GM12878 (cell line): ENCODE measurements around the gene RWDD4. TPM values are rescaled to one million over a fixed set of nuclear protein-coding genes. Genes with fewer than 3 reads are reported as not detected.

ENCODE experiments used
- ATAC-seq: fragments of 200-7000 bp; cut with Tn5 transposase; 3 replicates; pipeline ENCODE4 v1.9.1; 2020; ENCODE audit warnings: mild to moderate bottlenecking, moderate library complexity
- BruUV-seq: library from RNA; stranded (reverse); fragments of 400-500 nt; replicated peaks from 2 replicates; lab custom pipeline; 2021; lab: Mats Ljungman, UMichigan
- CTCF ChIA-PET: fragments of 300-600 bp; sonication (Branson Sonifier 250); formaldehyde crosslinking; extraction: SDS; loops from one replicate; lab custom pipeline; 2021; ENCODE audit warnings: inconsistent platforms; lab: Yijun Ruan, JAX
- POLR2A ChIA-PET: fragments of 350-600 bp; formaldehyde crosslinking; extraction: SDS; loops from one replicate; lab custom pipeline; 2021; ENCODE audit warnings: inconsistent platforms; lab: Charles Lee
- RAD21 ChIA-PET: fragments of 300-600 bp; sonication (Branson Sonifier 250); formaldehyde crosslinking; loops from one replicate; lab custom pipeline; 2023; ENCODE audit warnings: antibody characterized with exemption; ENCODE audit not compliant: unreplicated experiment; lab: Charles Lee
- SMC1A ChIA-PET: fragments of 300-600 bp; sonication (Branson Sonifier 250); formaldehyde crosslinking; loops from one replicate; lab custom pipeline; 2023; ENCODE audit not compliant: unreplicated experiment, uncharacterized antibody; lab: Charles Lee
- DNase-seq: peaks from one replicate; pipeline ENCODE4 v3.0.0-alpha.2; 2011; ENCODE audit warnings: low read depth, low spot score
- FAIRE-seq: peaks from 3 replicates; lab custom pipeline; 2011; peaks lifted over from hg19 to GRCh38; lab: Jason Lieb, UNC
- H2AFZ ChIP-seq: 2 replicates; pipeline ENCODE4 v1.6.0; 2011; ENCODE audit warnings: low read depth, low read length, control low read depth; ENCODE audit not compliant: control insufficient read depth
- H3K27ac ChIP-seq: 2 replicates; pipeline ENCODE4 v1.5.1; 2011; ENCODE audit warnings: control low read depth; ENCODE audit not compliant: control insufficient read depth, insufficient read depth
- H3K27me3 ChIP-seq, 2 experiments: replicated peaks in 1 of 2; 2 replicates each; pipeline versions ENCODE4 v1.6.0 to v1.6.1; 2011; ENCODE audit warnings: low read length in 1 of 2; ENCODE audit not compliant: control insufficient read depth in 2 of 2, insufficient read depth in 2 of 2
- H3K36me3 ChIP-seq, 2 experiments: 2 replicates each; pipeline ENCODE4 v1.5.1; 2011; ENCODE audit warnings: low read length in 1 of 2; ENCODE audit not compliant: control insufficient read depth in 2 of 2, insufficient read depth in 2 of 2
- H3K4me1 ChIP-seq: 2 replicates; pipeline ENCODE4 v1.6.1; 2011; ENCODE audit warnings: mild to moderate bottlenecking, low read length, moderate library complexity, mixed read lengths; ENCODE audit not compliant: control insufficient read depth, insufficient read depth
- H3K4me2 ChIP-seq: 2 replicates; pipeline ENCODE4 v1.6.0; 2011; ENCODE audit warnings: control low read depth; ENCODE audit not compliant: control insufficient read depth, insufficient read depth
- H3K4me3 ChIP-seq: fragments of 200-600 bp; sonication (generic); 2 replicates; pipeline ENCODE4 v1.5.1; 2016
- H3K79me2 ChIP-seq: 2 replicates; pipeline ENCODE4 v1.6.0; 2011; ENCODE audit warnings: low read length; ENCODE audit not compliant: control insufficient read depth, insufficient read depth
- H3K9ac ChIP-seq: 2 replicates; pipeline ENCODE4 v1.8.0; 2011; ENCODE audit warnings: low read length, control low read depth, mixed read lengths; ENCODE audit not compliant: control insufficient read depth, insufficient read depth
- H3K9me3 ChIP-seq: replicated peaks from 3 replicates; pipeline ENCODE4 v1.5.1; 2011; ENCODE audit warnings: mild to moderate bottlenecking, low read length; ENCODE audit not compliant: control insufficient read depth, insufficient read depth
- H4K20me1 ChIP-seq: 2 replicates; pipeline ENCODE4 v1.6.0; 2011; ENCODE audit not compliant: control insufficient read depth, insufficient read depth
- CREM ChIP-seq: IDR thresholded peaks from 2 replicates; pipeline ENCODE4 v1.6.1; 2014; ENCODE audit warnings: antibody characterized with exemption, low read depth
- E2F8 ChIP-seq: fragments of 450-650 bp; IDR thresholded peaks from 2 replicates; pipeline ENCODE4 v1.6.1; 2018; ENCODE audit warnings: mild to moderate bottlenecking, low read depth, moderate library complexity; ENCODE audit not compliant: partially characterized antibody
- HSF1 ChIP-seq: fragments of 150-350 bp; IDR thresholded peaks from 2 replicates; pipeline ENCODE4 v1.6.1; 2014; ENCODE audit warnings: mild to moderate bottlenecking, low read depth, low read length
- MLLT1 ChIP-seq: fragments of 450-650 bp; IDR thresholded peaks from 2 replicates; pipeline ENCODE4 v1.6.1; 2016; ENCODE audit warnings: mild to moderate bottlenecking
- SP1 ChIP-seq: IDR thresholded peaks from one replicate; pipeline ENCODE4 v1.6.1; 2011; ENCODE audit warnings: low read depth, low read length
- ZNF622 ChIP-seq: fragments of 450-650 bp; IDR thresholded peaks from 2 replicates; pipeline ENCODE4 v1.6.1; 2017; ENCODE audit warnings: mild to moderate bottlenecking, inconsistent platforms
- WGBS: methylation state at CpG from one replicate; pipeline ENCODE4 v1.1.6; 2016; ENCODE audit warnings: low lambda C conversion rate; ENCODE audit not compliant: insufficient replicate concordance, insufficient coverage; ENCODE audit errors: missing lambda C conversion rate; 5-methylcytosine and 5-hydroxymethylcytosine counted together
- in situ Hi-C: fragments of 300-500 bp; cut with MboI; formaldehyde crosslinking; loops from 9 replicates; pipeline ENCODE4 v1.14.3; 2018; ENCODE audit warnings: mixed read lengths
- intact Hi-C: fragments of 100-400 bp; cut with micrococcal nuclease; formaldehyde crosslinking; loops from one replicate; pipeline ENCODE4 v1.14.2; 2022; ENCODE audit not compliant: unreplicated experiment
- polyA plus RNA-seq, 11 experiments: library from polyadenylated mRNA; depleted of rRNA in 4 of 11; unstranded in 6 of 11; stranded (reverse) in 5 of 11; fragments of >200 nt; fragmentation: Nextera tagmentation in 4 of 11; fragmentation: Illumina TruSeq in 1 of 11; extraction: Ambion mirVana in 4 of 11; extraction: Trizol in 1 of 11; gene quantifications; 1 replicate in 1 of 11; 2 replicates in 10 of 11; pipeline versions ENCODE4 v1.2.1 to v1.2.3, GENCODE V29; 2011 to 2016; ENCODE audit warnings: inconsistent platforms in 2 of 11, missing spikeins in 2 of 11, low read depth in 1 of 11
- total RNA-seq, 4 experiments: library from RNA; depleted of rRNA in 3 of 4; stranded (reverse); fragments of >200 nt in 3 of 4; fragmentation: Illumina TruSeq in 1 of 4; extraction: Trizol in 1 of 4; gene quantifications; 2 replicates each; pipeline versions ENCODE4 v1.2.1 to v1.2.3, GENCODE V29; 2013 to 2021

The RWDD4 gene
- total and polyA plus RNA-seq, 10 of the 15 experiments (the other 5 are each of a cell fraction or from before 2014, with no cell fraction given), result 11.2 to 37.8 (median 19.9) TPM

- no TSS peak for BruUV-seq
- H3K36me3 ChIP-seq, result peaks cover 4 to 19% of the 10 kb centered on the region in 2 experiments
- no peak overlapping the region for H3K27ac ChIP-seq
- FAIRE-seq (no peak), ATAC-seq (no peak), DNase-seq (no peak)
- in situ Hi-C loops (no loop called here), intact Hi-C loops (no loop called here)
- RAD21 ChIA-PET, result no interaction called here
- no peaks in the 10 kb centered on the region for H3K27me3 ChIP-seq
- H3K79me2 ChIP-seq, result no peaks in the 10 kb centered on the region
- no peaks in the 10 kb centered on the region for H3K4me1 ChIP-seq
- TF ChIP-seq ZNF622 (no peak), SP1 (no peak), E2F8 (no peak), MLLT1 (no peak), HSF1 (no peak), CREM (no peak)
- H3K9me3 ChIP-seq, result no peaks in the 10 kb centered on the region
- H3K4me3 ChIP-seq, result no peak overlapping the region
- SMC1A ChIA-PET, result interaction anchor here (1.2 kb wide), 1 partner anchor 12 kb away, joined by 6 read pairs; no protein-coding TSS in a partner anchor
- POLR2A ChIA-PET, result interaction anchor here (0.6 kb wide), 1 partner anchor 50 kb away, joined by 3 read pairs; no protein-coding TSS in a partner anchor
- 90% methylated on average over 3 of the region's 3 CpGs for WGBS
- H3K4me2 ChIP-seq, result no peak overlapping the region
- no peak overlapping the region for H2AFZ ChIP-seq
- no peaks in the 10 kb centered on the region for H4K20me1 ChIP-seq
- H3K9ac ChIP-seq, result no peak overlapping the region
- CTCF ChIA-PET, result no interaction called here
Measured at GRCh38 chr4:183674153-183674552, 15.2 kb upstream of the RWDD4 start.
